NCI-H2196 (cell line): ENCODE results near the gene ADCY10.
"Not testable (repeated sequence)": the region's sequence is repeated elsewhere in the genome, so short reads cannot be mapped to it uniquely, and the experiment has no call there.

Experiments
- DNase-seq: peaks from one replicate; lab custom pipeline; 2025; ENCODE audit not compliant: unreplicated experiment; lab: John Stamatoyannopoulos, UW

Gene ADCY10

DNA sequence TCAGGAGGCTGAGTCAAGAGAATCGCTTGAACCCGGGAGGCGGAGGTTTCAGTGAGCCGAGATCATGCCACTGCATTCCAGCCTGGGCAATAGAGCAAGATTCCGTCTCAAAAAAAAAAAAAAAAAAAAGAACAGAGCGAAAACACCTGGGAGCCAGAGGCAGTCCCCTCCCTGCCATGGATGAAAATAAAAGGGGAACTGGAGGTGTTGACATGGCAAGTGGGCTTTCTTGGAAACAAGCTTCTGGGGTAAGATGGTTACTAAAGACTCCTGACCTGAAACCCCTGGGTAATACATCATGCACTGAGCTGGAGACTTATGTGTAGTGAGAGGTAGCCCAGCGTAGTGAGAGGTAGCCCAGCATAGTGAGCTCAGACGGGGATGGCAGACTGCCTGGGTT lies 31.6 kb downstream of the ADCY10 start:
- no peak for DNase-seq

DNA sequence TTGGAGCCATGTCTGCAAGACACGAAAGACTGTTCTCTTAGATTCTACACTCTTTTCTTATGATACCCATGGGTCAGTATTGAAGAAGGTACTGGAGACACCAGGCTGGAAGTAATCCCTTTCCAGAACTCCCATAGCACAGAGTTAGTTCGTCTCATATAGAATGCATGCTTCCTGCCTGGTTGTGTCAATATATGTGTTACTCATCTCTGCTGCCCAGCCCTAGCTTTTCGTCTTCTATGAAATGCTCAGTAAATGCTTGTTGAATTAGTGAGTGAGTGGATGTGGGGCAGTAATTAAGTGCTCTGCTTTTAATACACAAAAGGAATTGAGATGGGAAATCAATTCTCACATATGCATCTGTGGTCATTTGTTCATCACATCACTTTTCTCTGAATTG lies 32.1 kb downstream of the ADCY10 start:
- no peak for DNase-seq

DNA sequence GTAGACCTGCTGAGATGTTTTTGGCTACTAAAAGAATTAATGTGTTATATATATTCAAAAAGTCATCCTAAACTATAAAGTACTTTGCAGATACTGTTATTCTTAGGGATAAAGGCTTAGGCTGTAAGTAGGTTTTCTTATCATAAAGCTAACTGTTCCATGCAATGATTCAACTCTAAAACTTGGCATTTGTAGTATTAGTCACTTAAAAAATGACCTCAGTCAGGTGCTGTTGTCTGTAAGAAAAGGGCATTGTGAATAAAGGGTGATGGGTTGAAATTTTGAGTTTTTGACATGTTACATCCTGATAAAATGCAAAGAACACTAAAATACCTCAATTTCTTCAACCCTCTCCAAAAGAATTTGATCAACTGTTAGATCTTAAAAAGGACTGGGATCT lies 32.9 kb downstream of the ADCY10 start:
- DNase-seq: no peak

DNA sequence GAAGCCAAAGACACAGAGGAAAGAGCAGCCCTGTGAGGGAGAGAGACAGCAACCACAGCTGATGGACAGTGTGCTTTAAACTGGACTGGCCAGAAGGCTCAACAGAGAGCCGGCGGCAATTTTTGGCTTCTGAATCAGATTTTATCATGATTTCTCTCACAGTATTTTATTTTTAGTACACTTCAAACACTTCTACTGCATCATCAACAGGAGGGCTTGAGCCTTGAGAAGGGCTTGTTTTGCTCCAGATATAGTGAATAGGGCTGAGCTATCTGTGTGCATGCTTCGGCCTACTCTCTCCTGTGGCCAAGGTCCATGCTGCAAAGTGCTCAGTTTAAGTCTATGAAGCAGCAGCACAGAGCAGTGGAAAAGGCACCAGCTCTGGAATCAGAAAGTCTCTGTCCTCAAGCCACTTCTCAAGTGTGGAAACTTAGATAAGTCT lies 33.3 kb downstream of the ADCY10 start:
- no peak for DNase-seq

DNA sequence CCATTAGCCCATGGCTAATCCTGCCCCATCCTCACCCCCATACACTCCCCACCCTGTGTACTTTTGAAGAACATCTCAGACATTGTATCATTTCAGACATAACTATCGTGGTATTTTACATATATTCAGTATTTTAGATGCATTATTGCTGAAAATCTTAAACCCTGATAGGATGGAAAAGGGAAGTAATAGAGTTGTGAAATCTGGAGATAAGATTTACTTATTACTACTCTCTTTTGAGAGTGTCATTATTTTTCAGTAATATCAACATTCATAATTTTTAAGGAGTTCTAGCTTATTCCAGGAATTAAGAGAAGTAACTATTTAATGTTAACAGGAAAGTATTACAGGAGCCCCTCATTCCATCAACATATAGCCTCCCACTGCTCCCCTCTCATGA lies 34.4 kb downstream of the ADCY10 start:
- no peak for DNase-seq

DNA sequence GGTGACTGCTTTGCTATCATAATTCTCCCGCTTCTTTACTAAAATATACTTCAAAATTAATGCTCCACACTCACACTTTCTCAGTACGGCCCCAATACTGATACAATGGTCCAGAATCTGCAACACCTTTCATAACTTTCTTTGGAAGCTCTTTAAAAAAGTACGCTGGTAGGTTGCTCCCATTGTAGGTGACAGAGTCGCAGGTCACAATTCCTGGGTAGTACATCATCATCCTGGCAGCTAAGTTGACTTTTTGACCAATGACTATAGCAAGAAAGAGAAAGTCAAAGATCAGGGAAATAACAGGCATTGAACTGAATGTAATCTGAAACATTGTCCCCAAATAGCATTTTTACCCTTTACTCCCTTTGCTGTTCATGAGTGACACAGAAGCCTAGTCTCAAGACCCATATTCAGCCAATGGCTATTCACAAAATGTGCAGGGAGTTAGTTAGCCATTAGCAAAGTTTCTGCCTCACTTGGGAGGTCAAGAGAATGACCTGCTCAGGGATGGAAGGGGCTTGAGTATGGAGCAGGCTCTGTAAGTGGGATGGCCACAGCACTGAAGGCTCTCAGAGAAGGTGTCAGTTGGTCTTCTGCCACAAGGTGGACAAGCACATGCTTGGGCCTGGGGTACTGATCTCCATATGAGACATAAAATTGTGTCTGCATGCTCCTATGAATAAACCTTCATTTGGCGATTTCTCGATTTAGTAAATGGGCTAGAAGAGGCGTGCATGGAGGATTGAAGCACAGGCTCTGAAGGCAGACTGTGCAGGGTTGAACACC lies 35.4 kb downstream of the ADCY10 start:
- DNase-seq: no peak

DNA sequence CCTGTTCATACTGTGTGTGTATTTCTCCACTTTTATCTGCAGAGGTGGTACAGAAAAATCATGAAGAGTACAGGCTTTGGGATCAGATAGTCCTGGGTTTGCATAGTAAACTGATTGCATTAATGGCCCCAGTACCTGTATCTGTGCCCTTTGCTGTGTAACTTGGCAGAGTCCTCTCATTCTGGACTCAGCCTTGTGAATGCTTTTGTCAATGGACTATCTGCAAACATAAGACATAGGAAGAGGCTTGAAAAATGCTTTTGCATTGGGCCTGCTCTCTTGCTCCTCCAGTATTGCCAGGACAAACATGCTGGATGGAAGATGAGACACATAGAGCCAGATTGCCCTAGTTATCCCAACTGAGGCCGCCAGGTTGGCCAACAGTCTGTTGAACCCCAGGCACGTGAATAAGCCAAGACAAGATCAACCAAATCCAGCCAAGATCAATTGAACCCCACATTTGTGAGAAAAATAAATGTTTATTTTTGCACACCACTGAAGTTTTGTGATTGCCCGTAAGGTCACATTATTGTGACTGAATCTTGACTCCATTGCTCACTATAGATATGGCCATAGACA lies 37.2 kb downstream of the ADCY10 start:
- no peak for DNase-seq

DNA sequence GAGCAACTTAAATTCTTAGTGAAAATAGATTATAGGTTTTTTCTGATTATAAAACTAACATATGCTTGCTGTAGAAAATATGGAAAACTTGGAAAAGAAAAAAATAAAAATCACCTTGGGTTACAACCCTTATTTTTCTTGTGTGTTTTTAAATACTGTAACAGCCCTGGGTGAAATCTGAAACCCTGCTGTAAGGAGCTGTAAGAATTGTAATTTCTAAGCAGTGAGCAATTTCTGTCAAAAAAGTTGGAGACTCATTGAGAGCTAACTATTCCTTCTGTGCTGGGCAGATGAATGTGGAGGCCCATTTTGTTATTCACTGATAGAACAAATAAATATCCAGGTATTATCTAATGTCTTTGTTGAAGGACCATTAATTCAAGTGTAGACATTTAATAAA lies 42.6 kb downstream of the ADCY10 start:
- DNase-seq: no peak

DNA sequence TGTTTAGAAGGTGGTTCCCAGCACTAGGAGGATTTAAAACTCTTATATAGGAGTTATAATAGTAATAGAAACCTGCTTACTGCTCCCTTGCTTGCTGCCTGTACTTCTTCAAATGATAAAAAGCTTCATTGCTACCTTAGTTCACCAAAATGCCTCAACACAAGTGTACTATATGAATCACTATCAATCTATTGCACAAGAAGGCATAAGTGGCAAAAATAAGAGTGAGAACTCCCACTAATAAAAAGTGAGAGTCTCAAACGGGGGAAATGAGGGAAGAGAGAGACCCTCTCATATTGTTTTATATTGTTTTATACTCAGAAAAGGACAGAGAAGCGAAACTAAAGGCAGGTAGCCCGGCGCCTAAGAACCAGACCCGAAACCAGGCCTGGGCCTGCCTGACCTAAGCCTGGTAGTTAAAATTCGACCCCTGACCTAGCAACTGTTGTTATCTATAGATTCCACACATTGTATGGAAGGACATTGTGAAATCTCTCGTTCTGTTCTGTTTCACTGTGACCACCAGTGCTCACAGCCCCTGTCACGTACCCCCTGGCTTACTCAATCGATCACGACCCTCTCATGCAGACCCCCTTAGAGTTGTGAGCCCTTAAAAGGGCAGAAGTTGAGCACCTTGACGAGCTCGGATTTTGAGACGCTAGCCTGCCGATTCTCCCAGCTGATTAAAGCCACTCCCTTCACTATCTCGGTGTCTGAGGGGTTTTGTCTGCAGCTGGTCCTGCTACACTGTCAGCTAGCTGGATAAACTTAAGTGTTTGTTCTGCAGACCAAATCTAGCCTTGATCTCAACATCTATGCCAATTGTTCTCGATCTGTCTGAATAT lies 44.6 kb downstream of the ADCY10 start:
- DNase-seq: not testable (repeated sequence)

DNA sequence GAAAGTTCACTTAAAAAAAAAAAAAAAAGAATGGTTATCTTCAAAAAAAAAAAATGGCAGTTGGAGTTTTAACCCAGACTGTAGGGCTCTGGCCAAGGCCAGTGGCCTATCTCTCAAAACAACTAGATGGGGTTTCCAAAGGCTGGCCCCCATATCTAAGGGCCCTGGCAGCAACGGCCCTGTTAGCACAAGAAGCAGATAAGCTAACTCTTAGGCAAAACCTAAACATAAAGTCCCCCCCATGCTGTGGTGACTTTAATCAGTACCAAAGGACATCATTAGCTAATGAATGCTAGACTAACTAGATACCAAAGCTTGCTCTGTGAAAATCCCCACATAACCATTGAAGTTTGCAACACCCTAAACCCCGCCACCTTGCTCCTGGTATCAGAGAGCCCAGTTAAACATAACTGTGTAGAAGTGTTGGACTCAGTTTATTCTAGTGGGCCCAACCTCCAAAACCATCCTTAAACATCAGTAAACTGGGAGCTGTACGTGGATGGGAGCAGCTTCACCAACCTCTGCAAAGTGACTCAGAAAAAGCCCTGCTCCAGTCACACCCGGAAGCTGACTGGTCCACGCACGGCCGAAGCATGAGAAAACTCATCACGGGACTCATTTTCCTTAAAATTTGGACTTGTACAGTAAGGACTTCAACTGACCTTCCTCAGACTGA lies 47.1 kb downstream of the ADCY10 start:
- not testable (repeated sequence) for DNase-seq

DNA sequence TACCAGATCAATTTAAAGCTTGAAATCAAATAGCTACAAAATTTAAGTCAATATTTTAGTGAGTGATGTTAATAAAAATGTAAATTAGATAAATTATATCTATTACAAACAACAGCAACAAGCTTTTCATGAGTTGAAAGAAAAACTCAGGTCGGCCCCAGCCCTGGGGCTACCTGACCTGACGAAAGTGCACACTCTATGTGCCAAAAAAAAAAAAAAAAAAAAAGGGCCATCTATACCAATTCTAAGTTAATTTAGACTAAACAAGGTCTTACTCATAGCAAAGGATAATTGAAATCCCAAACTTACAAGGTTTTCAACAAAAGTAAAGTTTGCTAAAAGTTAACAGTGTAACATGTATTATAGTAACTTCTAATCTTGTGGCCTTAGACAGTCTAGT lies 47.6 kb downstream of the ADCY10 start:
- not testable (repeated sequence) for DNase-seq

DNA sequence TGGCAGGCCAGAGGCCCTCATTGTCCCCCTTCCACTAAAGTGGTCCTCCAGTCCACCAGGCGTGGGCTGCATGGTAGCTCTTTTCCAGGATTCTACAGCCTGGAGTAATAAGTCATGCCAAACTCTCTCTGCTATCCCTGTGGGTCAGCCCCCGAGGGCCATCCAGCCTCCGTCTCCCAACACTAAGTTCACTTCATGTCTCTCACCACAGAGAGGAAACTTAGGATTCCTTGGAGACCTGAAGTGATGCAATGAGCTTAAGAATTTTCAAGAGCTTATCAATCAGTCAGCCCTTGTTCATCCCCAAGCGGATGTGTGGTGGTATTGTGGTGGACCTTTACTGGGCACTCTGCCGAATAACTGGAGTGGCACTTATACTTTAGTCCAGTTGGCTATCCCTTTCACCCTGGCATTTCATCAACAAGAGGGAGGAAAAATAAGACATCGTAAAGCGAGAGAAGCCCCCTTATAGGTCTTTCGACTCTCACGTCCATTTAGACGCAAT lies 48.1 kb downstream of the ADCY10 start:
- DNase-seq: not testable (repeated sequence)

DNA sequence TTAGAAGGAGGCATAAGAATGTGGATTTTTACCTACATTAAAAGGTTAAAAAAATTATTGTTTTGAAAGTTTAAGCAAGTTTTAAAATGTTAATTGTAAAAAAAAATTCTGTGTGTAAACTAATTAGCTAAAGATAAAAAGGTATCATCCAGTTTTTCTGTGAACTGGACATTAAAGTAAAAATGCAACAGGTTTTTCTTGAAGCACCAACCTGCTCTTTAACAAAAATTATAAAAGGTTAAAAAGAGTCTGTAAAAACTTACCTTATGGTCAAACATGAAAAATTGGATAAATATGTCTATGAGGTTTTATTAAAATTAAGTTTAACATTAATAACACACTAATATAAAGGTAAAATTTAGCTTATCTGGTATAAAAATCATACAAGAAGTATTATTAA lies 48.7 kb downstream of the ADCY10 start:
- not testable (repeated sequence) for DNase-seq

DNA sequence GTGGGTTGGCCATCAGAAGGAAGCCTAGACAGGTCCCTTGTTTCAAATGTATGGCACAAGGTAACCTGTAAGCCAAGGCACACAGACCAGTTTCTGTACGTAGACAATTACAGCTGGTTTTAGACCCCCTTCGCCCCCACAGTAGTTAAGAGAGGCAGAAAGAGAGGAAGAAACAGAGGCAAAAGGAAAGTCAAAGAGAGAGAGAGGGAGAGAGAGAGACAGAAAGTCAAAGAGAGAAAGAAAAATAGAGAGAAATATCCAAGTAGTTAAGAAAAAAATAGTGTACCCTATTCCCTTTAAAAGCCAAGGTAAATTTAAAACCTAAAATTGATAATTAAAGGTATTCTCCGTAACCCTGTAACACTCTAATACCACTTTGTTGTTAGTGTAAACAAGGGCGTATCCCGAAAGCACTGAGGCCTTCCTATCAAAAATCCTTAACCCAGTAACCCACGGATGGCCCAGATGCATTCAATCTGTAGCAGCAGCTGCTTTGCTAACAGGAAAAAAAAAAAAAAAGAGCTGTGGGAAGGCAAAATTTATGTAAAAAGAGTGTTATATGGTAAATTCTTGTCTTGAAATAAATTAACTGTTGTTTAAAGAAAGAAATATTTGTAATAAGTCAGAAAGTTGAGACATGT lies 49.4 kb downstream of the ADCY10 start:
- no peak for DNase-seq

DNA sequence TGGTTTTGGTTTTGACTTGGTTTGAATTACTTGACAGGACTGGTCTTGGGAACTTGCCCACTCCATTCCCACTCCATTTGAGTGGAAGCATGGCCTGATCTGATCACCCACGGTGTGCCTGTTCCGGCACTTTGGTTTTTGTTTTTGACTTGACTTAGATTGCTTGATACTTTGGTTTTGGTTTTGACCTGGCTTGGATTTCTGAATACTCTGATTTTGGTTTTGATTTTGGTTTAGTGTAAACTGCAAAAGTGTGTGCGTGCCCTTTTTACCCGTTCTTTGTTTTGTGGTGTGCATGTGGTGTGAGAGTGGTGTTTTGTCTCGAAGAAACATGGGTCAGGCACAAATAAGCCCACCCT lies 50.0 kb downstream of the ADCY10 start:
- DNase-seq: no peak

DNA sequence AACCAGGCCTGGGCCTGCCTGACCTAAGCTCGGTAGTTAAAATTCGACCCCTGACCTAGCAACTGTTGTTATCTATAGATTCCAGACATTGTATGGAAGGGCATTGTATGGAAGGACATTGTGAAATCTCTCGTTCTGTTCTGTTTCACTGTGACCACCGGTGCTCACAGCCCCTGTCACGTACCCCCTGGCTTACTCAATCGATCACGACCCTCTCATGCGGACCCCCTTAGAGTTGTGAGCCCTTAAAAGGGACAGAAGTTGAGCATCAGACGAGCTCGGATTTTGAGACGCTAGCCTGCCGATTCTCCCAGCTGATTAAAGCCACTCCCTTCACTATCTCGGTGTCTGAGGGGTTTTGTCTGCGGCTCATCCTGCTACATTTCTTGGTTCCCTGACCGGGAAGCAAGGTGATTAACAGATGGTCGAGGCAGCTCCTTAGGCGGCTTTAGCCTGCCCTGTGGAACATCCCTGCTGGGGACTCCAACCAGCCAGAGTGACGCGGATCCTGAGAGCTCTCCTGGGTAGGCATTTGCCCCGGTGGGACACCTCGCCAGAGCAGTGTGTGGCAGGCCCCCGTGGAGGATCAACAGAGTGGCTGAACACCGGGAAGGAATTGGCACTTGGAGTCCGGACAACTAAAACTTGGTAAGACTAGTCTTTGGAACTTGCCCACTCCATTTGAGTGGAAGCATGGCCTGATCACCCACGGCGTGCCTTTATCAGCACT lies 50.6 kb downstream of the ADCY10 start:
- DNase-seq: not testable (repeated sequence)

DNA sequence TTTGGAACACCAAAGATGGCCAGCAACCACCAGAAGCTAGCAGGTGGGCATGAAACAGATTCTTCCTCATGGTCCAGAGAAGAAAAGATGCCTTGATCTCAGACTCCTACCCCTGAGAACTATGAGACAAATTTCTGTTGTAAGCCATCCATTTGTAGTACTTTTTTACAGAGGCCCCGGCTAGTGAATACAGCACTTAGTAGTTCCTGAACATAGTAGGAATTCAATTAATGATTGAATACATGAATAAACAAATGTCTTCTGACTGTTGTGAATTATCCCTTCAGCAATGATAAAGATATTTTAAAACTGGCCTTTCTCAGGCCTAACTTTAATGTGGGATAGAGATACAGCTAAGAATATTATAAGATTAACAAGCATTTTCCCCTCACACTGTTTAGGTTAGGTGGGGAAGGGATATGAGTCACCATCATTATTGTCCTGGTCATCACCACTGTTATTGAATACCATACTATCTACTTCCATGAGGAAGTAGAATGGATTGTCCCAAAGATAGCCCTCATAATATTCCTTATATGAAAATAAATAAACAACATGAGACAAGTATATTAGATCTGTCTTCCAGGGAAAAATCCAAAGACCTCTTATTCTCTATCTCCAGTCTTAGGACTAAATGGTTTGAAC lies 51.4 kb downstream of the ADCY10 start:
- DNase-seq: no peak

DNA sequence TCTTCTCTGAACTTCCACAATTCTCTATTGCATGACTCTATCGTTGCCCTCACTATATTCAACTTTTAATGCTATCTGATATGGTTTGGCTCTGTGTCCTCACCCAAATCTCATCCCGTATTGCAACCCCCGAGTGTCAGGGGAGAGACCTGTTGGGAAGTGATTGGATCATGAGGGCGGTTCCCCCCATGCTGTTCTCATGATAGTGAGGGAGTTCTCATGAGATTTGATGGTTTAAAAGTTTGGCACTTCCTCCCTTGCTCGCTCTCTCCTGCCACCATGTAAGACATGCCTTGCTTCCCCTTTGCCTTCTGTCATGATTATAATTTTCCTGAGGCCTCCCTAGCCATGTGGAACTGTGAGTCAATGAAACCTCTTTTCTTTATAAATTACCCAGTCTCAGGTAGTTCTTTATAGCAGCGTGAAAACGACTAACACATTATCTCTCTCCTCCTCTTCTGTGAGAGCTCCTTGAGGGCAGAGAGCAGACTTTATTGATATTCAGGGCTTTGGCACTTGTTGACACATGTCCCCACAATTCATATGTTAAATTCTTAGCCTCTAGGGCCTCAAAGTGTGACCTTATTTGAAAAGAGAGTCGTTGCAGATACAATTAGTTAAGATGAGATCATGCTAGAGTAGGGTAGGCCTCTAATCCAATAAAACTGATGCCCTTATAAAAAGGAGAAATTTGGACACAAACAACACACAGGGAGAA lies 52.1 kb downstream of the ADCY10 start:
- no peak for DNase-seq
